GM19351 (cell line): ENCODE results near the gene CTNND2.

Experiments used
- ATAC-seq: cut with Tn5 transposase; IDR thresholded peaks from one replicate; pipeline ENCODE4 v1.9.1; 2021; ENCODE audit warnings: mild to moderate bottlenecking, moderate library complexity; ENCODE audit not compliant: unreplicated experiment

The CTNND2 gene

DNA sequence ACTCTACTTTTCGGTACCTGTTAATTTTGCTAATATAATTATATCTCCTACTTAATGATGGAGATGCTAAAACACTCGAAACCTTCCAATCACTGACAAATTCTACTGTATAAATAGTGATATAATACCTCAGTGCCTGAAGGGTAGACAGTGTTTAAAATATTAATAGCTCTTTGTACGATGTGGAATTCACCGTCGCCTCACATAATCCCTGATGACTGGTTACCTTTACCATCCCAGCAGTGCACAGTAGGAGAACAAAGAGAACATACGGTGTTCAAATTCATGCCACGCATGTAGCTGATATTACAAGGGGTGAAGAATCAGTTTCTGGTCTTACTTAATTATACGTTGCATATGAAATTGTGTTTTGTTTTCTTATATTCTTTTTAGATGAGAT lies 506.7 kb downstream of the CTNND2 start:
- no peak for ATAC-seq

DNA sequence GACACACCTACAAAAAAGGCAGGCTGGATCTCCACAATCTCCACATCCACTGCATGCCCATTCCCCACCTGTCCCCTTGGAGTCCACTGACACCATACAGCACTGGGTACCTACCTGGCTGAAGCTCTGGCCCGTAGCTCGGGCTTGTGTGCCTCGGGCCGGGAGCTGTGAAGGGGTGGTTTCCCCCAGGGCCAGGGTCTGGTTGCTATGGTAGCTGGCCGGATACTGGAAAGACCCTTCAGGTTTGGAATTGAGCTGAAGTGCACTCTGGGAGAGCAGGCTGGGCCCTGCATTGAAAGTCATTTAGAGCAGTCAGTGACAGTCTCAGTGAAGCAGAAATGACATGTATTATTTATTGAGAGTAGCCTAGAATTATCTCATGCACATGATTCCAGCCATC lies 507.3 kb downstream of the CTNND2 start:
- no peak for ATAC-seq

DNA sequence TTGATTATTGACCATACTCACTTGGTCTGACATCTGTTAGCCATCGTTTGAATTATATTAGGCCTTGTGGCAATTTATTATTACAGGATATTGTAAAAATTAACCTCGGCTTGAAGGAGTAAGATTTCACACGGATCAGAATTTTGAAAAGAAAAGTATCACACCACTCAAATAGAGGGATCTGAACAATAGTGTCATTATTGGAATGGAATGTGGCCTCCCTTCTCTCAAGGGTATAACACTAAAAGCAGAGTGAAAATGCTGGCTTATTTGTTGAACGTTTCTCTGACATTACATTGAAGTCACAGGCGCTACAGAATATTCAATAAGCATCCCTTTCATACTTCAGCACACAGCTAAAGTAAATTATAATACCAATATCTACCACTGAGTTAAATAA lies 509.3 kb downstream of the CTNND2 start:
- ATAC-seq, result no peak

DNA sequence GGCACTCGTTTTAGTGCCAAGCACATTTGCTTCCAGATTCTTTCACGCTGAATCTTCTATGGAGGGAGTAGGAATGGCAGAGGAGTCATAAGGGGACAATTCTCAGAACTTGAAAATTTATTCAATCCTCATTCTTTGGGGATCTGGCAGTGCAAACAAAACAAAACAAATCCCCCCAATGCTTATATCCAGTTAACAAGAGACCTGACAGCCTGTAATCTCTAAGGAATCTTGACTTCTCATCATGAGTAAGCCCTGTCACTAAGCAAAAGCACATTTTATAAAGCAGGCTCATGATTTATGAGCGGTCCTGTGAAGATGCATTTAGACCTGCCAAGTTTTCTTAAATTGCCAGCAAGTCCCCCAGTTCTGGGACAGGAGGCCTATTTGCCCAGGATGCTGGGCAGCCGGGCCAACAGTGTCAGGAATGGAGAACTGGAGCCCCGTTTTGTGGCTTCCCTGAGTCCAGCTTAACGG lies 513.9 kb downstream of the CTNND2 start:
- no peak for ATAC-seq

DNA sequence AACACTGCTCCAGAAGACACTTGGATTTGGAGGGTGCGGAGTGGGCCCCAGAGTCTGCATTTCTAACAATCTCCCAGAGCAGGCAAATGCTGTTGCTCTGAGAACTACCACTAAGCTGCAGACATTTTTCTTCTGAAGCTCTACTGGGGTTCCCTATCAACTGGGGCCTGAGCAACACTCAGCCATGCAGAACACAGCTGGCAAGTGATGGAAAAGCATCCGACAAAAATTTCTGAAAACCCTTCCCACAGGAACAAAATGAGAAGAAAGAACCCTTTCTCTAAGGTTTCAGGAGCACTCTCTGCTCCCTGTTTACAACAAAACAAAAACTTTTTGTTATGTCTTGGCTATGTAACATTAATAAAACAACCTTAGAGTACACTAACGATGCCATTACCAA lies 516.9 kb downstream of the CTNND2 start:
- ATAC-seq, result no peak

DNA sequence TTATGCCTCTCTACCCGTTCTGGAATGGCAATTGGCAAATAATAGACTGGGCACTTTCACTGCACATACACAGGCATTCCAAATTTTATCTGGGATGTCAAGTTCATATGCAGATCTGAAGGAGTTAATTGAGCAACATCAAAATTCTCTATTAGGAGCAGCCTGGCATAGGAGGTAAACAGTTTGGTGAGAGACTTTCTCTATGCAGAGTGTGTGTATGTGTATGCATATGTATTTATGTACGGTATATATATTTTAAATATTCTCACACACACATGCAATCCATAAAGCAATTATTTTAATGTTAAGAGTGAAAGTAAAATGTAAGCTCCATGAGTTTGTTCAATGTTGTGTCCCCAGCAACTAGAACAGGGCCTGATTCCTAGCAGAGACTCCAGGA lies 517.8 kb downstream of the CTNND2 start:
- ATAC-seq, result no peak

DNA sequence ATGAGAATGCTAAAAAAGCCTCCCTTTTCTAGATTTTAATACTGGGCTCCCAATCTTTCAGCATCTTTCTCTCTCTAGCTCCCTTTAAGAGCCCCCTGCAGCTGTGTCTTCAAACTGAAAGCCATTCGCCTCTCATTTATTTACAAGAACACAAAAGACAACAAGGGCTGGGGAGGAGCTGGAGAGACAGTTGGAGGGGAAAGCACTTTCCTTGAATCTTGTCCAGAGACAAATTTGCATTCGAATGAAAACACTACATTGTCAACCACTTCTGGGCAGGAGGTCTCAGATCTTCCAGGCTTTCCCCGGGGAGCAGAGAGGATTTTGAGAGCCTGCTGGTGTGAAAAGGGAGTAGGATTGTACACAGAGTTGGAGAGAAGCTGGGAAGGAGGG lies 518.3 kb downstream of the CTNND2 start:
- no peak for ATAC-seq

DNA sequence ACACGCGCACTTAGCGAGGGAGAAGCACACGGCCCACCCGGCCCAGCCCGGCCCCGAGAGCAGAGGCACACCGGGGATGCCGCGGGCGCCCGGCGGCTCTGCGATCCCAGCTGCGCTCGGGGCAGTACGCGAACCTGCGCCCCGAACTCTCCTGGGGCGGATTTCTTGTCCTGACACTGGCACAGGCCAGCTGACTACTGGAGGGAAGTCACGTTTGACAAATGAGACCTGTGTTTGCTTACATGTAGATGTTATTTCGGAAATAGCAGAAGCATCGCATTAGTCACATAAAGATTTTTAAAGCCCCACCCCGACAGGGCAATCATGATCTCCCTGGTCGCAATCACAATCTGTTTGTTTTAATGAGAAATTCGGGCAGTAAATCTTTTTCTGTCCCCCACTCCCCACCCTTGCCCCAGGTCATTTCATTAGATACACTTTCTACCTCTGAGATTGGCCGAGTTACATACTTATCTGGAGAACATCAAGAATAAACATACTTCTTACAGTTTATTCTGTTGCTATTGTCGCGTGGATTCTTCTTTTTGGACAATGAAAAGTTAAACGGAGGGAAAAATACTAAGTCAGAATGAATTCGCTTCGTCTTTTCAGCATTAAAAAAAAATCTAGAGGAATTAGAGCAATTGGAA lies 518.9 kb downstream of the CTNND2 start:
- ATAC-seq, result no peak

DNA sequence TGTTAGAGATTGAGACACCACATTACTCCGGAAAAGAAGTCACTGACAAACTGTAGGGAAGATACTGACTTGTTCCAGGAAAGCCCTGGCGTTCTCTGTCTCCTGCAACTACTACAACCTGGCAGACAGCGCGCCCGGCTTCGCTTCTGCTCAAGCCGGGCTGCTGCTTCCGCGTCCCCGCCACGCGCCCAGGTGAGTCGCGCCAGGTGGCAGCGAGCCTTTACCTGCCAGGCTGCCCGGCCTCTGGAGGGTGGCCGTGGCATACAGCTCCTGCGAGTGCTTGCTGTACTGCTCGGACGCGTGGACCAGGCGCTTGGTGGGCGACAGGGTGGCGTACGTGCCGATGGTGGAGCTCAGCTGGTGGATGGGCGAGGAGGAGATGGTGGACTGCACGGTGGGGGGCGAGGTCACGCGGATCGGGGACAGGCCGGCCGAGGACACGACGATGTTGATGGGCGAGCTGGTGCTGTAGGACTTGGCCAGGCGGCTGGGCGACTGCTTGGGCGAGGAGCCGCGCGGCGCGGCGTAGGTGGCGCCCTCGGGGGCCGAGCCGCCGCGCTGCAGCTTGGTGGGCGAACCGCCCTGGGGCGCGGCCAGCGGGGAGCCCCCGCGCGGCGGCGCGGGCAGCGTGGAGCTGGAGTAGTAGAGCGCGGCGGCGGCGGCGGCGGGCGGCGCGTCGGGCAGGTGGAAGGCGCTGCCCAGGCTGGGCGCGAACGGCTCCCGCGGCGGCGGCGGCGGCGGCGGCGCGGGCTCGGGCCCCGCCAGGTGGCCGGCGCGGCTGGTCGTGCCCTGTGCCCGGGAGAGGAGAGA lies 519.6 kb downstream of the CTNND2 start:
- ATAC-seq, result no peak

DNA sequence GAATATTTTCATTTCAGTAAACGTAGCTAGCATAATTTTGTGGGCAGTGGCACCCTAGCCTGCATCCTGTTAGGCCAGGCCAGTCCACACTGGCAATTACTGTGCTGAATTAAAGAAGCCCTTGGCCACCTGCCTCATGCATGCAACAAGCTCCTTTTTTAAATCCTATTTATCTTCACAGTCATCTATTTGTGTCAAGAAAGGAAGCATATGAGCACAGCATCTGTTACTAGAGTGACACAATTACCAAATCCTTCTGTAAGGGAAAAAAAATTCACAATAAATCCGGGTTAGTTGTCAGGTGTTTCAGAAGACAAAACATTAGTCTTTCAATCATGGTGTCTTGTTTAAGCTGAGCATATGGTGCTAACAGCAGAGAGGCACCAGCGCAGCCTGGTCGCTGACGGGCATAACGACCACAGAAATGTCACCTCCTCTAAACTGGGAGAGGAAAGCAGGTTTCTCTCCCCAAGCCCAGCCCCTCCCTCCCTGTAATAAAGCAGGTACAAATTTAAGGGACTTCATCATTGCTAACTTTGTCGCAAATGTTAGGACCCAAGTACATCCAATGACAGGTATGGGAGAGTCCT lies 520.6 kb downstream of the CTNND2 start:
- ATAC-seq, result no peak

DNA sequence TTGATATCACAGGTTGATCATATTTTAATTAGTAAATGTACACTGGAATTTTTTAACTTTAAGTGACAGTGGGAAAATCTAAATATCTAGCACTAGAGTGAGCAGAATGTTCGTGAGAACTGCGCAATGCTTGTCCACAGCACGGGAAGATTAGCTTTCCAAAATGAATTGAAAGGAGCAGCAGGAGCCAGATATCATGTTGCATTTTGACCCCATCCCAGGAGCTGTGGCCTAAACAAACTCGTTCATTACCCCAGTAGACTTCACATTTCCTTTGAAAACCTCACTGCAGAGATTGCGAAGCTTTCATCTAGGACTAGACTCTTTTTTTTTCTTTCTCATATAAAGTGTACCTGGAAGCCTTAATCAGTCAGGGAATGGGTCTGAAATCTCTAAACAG lies 525.8 kb downstream of the CTNND2 start:
- no peak for ATAC-seq

DNA sequence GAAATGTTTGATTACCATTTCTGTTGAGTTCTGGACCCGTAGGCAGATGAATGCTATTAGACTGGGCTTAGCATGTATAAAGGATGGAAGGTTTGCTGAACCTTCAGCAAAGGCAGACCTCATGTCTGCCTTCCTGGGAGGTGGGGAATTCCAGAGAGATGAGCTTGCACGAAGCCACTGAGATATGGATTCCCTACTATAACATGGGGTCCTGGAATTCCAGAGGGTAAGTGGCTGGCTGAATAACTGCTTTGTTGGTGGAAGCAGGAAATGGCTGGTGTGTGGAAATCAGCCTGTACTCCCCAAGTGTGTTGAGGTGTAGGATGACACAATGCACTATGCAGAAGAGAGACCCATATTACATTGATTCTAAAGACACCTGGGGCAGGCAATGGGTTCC lies 526.4 kb downstream of the CTNND2 start:
- ATAC-seq, result no peak

DNA sequence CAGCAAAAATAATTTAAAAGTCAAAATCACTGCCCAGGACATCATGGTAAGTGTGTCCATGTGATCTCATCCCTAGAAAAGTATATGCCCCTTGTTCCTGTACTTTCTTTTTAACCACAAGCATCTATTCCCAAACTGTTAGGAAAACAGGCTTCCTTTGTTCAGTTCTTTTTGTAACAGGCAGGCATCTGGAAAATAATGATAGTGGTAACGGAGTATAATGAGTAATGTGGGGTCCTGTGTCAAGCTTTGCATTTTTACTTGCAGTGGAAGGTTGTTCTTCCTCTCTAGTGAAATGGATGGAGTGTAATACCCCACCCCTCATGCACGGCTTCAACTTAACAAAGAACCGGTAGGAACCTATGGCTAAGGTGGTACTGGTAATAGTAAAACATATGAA lies 532.1 kb downstream of the CTNND2 start:
- ATAC-seq, result no peak

DNA sequence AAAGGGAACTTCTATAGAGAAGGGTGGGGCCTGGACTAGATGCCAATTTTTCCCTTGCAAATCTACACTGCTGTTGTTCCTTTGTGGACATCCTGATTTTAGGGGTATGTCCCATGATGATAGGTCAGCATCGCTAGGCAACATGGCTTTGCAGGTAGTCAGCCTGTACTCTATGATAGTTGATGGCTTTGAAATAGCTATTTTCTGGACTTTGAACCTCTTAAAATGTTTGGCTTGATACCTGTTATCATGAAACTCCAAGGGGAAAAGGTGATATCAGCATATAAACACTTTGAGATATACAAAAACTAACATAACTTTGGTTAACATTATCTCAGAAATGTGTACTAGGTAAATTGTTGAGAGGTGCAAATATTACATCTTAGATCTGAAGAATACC lies 533.2 kb downstream of the CTNND2 start:
- ATAC-seq, result no peak

DNA sequence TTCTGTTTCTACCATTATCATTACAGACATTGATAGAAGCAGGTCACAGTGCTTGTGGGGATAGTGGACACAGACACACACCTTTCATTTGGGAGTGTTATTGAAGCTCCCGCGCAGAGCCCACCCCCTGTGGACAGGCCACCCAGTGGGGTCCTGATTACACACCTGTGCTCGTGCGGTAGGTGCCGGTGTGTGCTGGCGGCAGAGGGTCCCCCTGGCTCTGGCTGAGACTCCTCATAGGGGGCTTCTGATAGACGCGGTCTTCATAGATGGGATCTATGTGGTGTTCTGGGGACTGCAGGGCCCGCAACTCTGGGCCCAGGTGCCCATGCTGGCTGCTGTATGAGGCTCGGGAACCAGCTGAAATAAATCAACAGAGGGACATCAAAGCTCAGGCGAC lies 539.7 kb downstream of the CTNND2 start:
- no peak for ATAC-seq

DNA sequence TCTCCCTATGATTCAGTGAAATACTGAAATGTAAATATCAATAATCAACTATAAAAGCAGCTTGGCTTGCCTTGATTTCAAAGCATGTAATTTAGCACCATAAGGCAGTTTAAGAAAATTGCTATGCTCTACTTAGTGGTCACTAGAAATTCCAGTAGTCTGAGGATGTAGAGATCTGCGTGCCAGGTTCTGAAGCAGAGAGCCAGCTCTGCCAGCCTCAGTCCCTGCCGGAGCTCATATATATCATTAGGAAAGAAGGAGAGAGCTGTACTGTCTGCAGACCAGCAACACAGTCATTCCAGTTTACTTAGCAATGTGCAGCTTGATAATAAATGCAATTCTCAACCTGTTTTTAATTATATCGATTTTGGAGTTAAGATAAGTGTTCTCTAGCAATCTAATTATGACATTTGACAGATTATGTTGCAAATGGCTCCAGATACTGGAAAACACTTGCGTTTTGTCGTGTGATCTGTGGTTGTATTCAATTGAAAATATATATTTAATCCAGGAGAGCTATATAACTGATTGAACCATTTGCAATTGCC lies 540.5 kb downstream of the CTNND2 start:
- ATAC-seq, result no peak

DNA sequence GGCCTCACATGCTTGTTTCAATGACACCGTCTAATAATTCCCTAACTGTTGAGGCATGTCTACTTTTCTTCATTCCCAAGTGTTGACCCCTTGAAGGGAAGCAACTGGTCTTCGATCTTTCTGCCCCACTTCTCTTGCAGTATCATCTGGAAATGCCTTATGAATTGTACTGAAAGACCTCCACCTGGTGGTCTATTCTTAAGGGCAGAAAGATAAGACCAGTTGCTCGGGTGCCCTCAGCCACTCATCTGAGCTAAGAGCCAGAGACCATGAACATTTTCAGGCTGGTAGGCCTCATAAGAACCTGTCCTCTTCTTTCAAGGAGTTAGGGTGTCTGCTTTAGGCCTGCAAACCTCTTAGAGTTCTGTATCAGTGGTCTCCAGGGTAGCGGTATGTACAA lies 542.5 kb downstream of the CTNND2 start:
- ATAC-seq, result no peak

DNA sequence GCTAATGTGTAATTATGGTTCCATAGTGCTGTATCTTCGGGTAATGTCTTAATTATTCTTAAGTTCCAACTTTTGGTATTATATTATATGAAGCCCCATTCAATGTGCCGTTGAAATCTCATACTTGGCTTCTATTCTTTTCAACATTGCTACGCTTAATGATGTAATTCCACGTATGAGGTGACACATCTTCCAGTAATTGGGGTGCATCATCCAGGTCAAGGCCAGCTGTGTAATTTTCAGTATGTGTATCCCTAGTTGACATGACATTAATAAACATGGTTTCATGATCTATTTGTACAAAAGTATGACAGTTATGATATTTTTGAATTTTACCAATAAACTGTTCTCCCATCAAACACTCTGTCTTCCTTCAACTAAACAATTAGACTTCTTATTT lies 546.3 kb downstream of the CTNND2 start:
- no peak for ATAC-seq

DNA sequence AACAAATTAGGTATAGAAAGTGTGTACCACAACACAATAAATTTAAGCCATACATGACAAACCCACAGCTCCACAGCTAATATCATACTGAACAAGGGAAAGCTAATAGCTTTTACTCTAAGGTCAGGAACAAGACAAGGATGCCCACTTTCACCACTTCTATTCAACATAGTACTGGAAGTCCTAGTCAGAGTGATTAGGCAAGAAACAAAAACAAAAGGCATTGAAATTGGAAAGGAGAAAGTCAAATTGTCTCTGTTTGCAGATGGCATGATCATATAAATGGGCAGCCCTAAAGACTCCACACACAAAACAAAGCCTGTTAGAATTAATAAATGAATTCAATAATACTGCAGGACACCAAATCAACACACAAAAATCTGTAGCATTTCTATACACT lies 548.8 kb downstream of the CTNND2 start:
- no peak for ATAC-seq

DNA sequence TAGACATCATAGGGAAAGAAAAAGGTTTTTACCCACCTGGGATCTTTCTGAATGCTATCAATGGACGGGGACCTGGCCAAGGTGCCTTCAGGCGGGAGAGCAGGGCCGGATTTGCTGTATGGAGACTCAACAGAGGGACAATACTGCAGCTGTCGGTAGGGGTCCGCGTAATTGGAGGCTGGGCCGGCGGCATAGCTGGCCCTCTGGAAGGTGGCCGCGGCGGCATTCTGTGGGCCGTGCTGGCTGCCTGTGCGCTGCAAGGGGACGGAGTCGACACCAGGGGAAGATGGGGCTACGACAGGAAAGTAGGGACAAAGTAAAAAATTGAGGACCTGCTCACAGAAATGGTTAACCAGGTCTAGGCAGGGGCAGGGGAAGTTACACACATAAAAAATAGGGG lies 557.9 kb downstream of the CTNND2 start:
- ATAC-seq, result no peak

DNA sequence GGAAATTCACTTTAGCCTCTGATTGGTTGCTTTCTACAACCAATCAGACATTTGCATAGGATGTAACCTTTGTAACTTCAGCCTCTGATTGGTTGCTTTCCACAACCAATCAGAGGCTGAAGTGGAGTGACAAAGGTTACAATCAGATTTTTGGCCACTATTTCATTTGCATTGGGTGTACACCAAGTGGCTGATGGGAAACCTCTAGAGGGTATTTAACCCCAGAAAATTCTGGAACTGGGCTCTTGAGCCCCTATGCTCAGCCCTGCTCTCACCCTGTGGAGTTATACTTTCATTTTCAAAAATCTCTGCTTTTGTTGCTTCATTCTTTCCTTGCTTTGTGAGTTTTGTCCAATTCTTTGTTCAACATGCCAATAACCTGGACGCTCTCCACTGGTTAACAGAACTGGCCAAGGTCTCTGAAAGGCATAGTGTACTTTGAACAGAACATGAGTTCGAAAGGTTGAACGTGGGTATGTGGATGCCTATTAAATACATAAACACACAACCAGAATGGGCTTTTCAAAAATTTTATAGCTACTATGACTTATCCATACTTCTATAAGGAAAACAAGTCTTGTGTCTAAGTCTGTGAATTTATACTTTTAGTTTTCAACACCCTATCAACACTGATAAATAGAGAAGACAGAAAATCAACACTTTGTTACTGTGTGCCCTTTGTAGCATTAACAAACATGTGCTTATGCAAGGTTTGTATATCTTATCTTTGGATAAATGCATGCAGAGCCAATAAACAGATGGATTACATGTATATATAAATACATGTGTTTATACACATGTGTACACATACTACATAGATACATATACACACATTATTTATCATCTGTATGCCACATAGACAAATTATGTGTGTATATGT lies 568.1 kb downstream of the CTNND2 start:
- no peak for ATAC-seq
